Measurements from ENCODE around the gene SH3BP4. TPM values are rescaled to one million over a fixed set of nuclear protein-coding genes. Genes with fewer than 3 reads are reported as not detected.

The SH3BP4 gene
- total and polyA plus RNA-seq, 2 donors (not counting 1 experiment from before 2014, with no cell fraction given) = 1.00 to 1.3 TPM

DNA sequence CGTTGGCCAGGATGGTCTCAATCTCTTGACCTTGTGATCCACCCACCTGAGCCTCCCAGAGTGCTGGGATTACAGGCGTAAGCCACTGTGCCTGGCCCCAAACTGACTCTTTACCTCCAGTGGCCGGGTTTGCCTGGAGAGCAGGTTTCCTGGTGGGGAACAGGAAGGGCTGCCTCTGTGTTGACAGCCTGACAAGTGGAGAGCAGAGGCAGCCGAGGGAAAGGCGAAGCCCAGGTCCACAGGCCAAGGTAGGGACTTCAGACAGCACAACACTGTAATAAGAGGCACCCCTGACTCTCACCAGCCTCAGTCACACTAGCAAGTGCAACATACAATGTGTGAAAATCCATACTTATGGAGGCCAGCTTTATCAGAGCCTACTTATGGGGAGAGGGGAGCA, 16.5 kb upstream of the SH3BP4 start:
- CTCF ChIA-PET = no interaction called here
- WGBS (ENCODE audit: insufficient coverage) = 59% methylated on average over 3 of the region's 5 CpGs

DNA sequence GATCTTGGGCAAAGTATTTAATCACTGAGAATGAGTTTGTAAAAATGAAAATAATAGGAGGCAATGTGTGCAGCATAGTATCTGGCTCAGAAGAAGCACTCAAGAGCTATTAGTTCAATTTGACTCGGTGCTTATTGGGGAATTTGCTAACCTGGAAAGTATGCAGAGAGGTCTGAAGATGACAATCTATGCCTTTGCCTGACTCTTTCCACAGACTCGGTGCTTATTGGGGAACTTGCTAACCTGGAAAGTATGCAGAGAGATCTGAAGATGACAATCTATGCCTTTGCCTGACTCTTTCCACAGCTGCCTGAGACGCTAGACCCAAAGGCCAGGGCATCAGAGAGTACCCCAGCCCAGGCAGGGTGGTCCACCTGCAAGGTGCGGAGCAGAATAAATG, 12.2 kb upstream of the SH3BP4 start:
- H3K27ac ChIP-seq (ENCODE audit: low read length in 2 of 2) = no peak overlapping the region
- no peak overlapping the region for H3K9ac ChIP-seq (ENCODE audit: low read length)
- 100% methylated on average over 4 of the region's 4 CpGs for WGBS (ENCODE audit: insufficient coverage)
- H2AFZ ChIP-seq (ENCODE audit: insufficient read depth, low read depth, low read length, poor library complexity, severe bottlenecking) = no peak overlapping the region
- DNase-seq (no peak), ATAC-seq (ENCODE audit: low read depth) (no peak)
- intact Hi-C loops (cut with micrococcal nuclease) = no loop called here
- H3K27ac Mint-ChIP-seq = no peak overlapping the region
- H3K36me3 ChIP-seq (replicated peaks in 1 of 2; ENCODE audit: control extremely low read depth in 1 of 2, control insufficient read depth in 1 of 2, extremely low read depth in 1 of 2, insufficient read depth in 2 of 2, low read length in 1 of 2) = no peaks in the 10 kb centered on the region
- H3K4me3 ChIP-seq (ENCODE audit: control extremely low read depth in 1 of 5, extremely low read depth in 1 of 5, insufficient read depth in 1 of 5, low read depth in 2 of 5, low read length in 4 of 5) = no peak overlapping the region
- no peaks in the 10 kb centered on the region for H3K9me3 ChIP-seq (ENCODE audit: control extremely low read depth in 1 of 3, control insufficient read depth in 2 of 3, insufficient read depth in 1 of 3, low read length in 2 of 3)
- H3K9me3 Mint-ChIP-seq (ENCODE audit: insufficient read depth) = no peaks in the 10 kb centered on the region
- TF ChIP-seq CTCF (IDR thresholded peaks at IDR 0.05) (no peak), EZH2 (IDR thresholded peaks at IDR 0.05; ENCODE audit: borderline replicate concordance, insufficient read depth, low read depth, low read length, poor library complexity, severe bottlenecking) (no peak)
- ChIA-PET POLR2A (no interaction called here), CTCF (no interaction called here)
- no peaks in the 10 kb centered on the region for H3K79me2 ChIP-seq (ENCODE audit: control insufficient read depth, insufficient read depth, low read length)
- no peaks in the 10 kb centered on the region for H3K4me1 ChIP-seq (ENCODE audit: control insufficient read depth in 2 of 2, insufficient read depth in 2 of 2, low read length in 2 of 2)
- no peak overlapping the region for H3K4me3 Mint-ChIP-seq
- no peaks in the 10 kb centered on the region for H4K20me1 ChIP-seq (ENCODE audit: control insufficient read depth, insufficient read depth, low read length, poor library complexity, severe bottlenecking)
- no peaks in the 10 kb centered on the region for H3K4me1 Mint-ChIP-seq
- peaks cover 0 to 16% (median 3%) of the 10 kb centered on the region in 4 experiments for H3K27me3 ChIP-seq (replicated peaks in 1 of 4; ENCODE audit: control extremely low read depth in 1 of 4, control insufficient read depth in 3 of 4, insufficient read depth in 4 of 4, low read length in 3 of 4)
- H3K4me2 ChIP-seq (replicated peaks; ENCODE audit: low read depth, low read length, poor library complexity, severe bottlenecking) = no peak overlapping the region
- H3K27me3 Mint-ChIP-seq = peaks cover 36% of the 10 kb centered on the region

More for the DNA sequence above, 16.5 kb upstream of the SH3BP4 start:
- H3K9me3 Mint-ChIP-seq (ENCODE audit: insufficient read depth) = no peaks in the 10 kb centered on the region
- POLR2A ChIA-PET = no interaction called here
- intact Hi-C loops (cut with micrococcal nuclease) = no loop called here
- DNase-seq = no peak
- H3K27ac ChIP-seq (ENCODE audit: low read length in 2 of 2) = no peak overlapping the region
- H4K20me1 ChIP-seq (ENCODE audit: control insufficient read depth, insufficient read depth, low read length, poor library complexity, severe bottlenecking) = no peaks in the 10 kb centered on the region
- H3K4me1 ChIP-seq (ENCODE audit: control insufficient read depth in 2 of 2, insufficient read depth in 2 of 2, low read length in 2 of 2) = no peaks in the 10 kb centered on the region
- no peaks in the 10 kb centered on the region for H3K79me2 ChIP-seq (ENCODE audit: control insufficient read depth, insufficient read depth, low read length)
- H3K27me3 ChIP-seq (replicated peaks in 1 of 4; ENCODE audit: control extremely low read depth in 1 of 4, control insufficient read depth in 3 of 4, insufficient read depth in 4 of 4, low read length in 3 of 4) = peaks cover 0 to 11% (median 2%) of the 10 kb centered on the region in 4 experiments
- no peaks in the 10 kb centered on the region for H3K4me1 Mint-ChIP-seq
- H3K27ac Mint-ChIP-seq = no peak overlapping the region
- H3K4me3 ChIP-seq (ENCODE audit: control extremely low read depth in 1 of 5, extremely low read depth in 1 of 5, insufficient read depth in 1 of 5, low read depth in 2 of 5, low read length in 4 of 5) = no peak overlapping the region
- H3K4me3 Mint-ChIP-seq = no peak overlapping the region
- H3K27me3 Mint-ChIP-seq = peaks cover 30% of the 10 kb centered on the region
- no peaks in the 10 kb centered on the region for H3K36me3 ChIP-seq (replicated peaks in 1 of 2; ENCODE audit: control extremely low read depth in 1 of 2, control insufficient read depth in 1 of 2, extremely low read depth in 1 of 2, insufficient read depth in 2 of 2, low read length in 1 of 2)
- H2AFZ ChIP-seq (ENCODE audit: insufficient read depth, low read depth, low read length, poor library complexity, severe bottlenecking) = no peak overlapping the region
- TF ChIP-seq CTCF (IDR thresholded peaks at IDR 0.05) (no peak), EZH2 (IDR thresholded peaks at IDR 0.05; ENCODE audit: borderline replicate concordance, insufficient read depth, low read depth, low read length, poor library complexity, severe bottlenecking) (no peak)
- H3K4me2 ChIP-seq (replicated peaks; ENCODE audit: low read depth, low read length, poor library complexity, severe bottlenecking) = no peak overlapping the region
- H3K9ac ChIP-seq (ENCODE audit: low read length) = no peak overlapping the region
- ATAC-seq (ENCODE audit: low read depth) = no peak
- no peaks in the 10 kb centered on the region for H3K9me3 ChIP-seq (ENCODE audit: control extremely low read depth in 1 of 3, control insufficient read depth in 2 of 3, insufficient read depth in 1 of 3, low read length in 2 of 3)
